Activated CD8-positive, alpha-beta T cell treated with anti-CD3 and anti-CD28 coated beads for 36 hours (primary cell): ENCODE results near the gene ADAMTS1. TPM values are rescaled to one million over a fixed set of nuclear protein-coding genes. Genes with fewer than 3 reads are reported as not detected.

Experiments used
- ATAC-seq: fragments of 200-7000 bp; cut with Tn5 transposase; one replicate; pipeline ENCODE4 v1.10.0; 2021; ENCODE audit warnings: mild to moderate bottlenecking, moderate library complexity
- CTCF ChIA-PET: fragments of 350-600 bp; sonication (Branson Sonifier 250); formaldehyde crosslinking; loops from one replicate; lab custom pipeline; 2021; ENCODE audit warnings: antibody characterized with exemption; lab: Charles Lee
- POLR2A ChIA-PET: fragments of 350-600 bp; sonication (Branson Sonifier 250); formaldehyde crosslinking; loops from one replicate; lab custom pipeline; 2021; ENCODE audit warnings: antibody characterized with exemption; lab: Charles Lee
- DNase-seq: peaks from one replicate; pipeline ENCODE4 v3.0.0-alpha.2; 2020
- H3K27ac Mint-ChIP-seq: one replicate; pipeline ENCODE4 v1.8.0; 2021; ENCODE audit warnings: mild to moderate bottlenecking, mixed read lengths
- H3K27me3 Mint-ChIP-seq: one replicate; pipeline ENCODE4 v1.8.0; 2021; ENCODE audit warnings: mixed read lengths
- H3K36me3 Mint-ChIP-seq: one replicate; pipeline ENCODE4 v1.8.0; 2021; ENCODE audit warnings: low read depth, mixed read lengths
- H3K4me1 Mint-ChIP-seq: one replicate; pipeline ENCODE4 v1.8.0; 2021; ENCODE audit warnings: low read depth, mixed read lengths
- H3K4me3 Mint-ChIP-seq: one replicate; pipeline ENCODE4 v1.8.0; 2021; ENCODE audit warnings: mild to moderate bottlenecking, moderate library complexity, mixed read lengths
- H3K9me3 Mint-ChIP-seq: one replicate; pipeline ENCODE4 v1.8.0; 2021; ENCODE audit warnings: mixed read lengths
- intact Hi-C: fragments of 100-400 bp; cut with micrococcal nuclease; formaldehyde crosslinking; loops from one replicate; pipeline ENCODE4 v1.10.0; 2022
- total RNA-seq, 2 experiments: library from RNA; stranded (reverse); gene quantifications; one replicate each; pipeline ENCODE4 v1.2.3, GENCODE V29; 2021
- TF ChIP-seq, protein P1 (sequence below): fragments of 200-600 bp; IDR thresholded peaks from one replicate; pipeline ENCODE4 v1.8.0; 2022; ENCODE audit warnings: antibody characterized with exemption, mild to moderate bottlenecking

ADAMTS1 gene
- total RNA-seq, 2 experiments from 2014 or later: 0.20 TPM; not detected in 1

DNA sequence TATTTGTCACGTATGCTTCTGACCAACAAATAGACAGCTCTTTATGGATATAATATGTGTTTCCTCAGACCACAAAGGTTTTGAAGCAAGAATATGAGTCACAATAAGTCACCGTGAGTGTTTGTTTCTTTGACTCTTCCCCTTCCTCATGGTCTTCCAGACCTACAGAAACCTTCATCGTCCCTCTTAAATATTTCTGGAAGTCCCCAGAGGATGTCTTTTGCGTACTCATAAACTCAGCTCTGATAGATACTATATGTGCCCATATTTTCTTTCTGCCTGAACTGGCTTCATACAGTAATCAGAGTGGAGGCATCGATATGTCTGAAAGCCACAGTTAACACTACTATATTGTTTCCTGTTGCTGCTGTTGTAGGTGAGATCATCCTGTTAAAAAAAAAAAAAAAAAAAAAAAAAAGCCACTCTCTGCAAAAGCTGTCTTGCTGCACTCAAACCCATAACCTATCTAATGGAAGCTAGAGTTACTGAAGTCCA lies 38.4 kb downstream of the ADAMTS1 start:
- intact Hi-C loops: no loop called here
- TF ChIP-seq, protein P1, sequence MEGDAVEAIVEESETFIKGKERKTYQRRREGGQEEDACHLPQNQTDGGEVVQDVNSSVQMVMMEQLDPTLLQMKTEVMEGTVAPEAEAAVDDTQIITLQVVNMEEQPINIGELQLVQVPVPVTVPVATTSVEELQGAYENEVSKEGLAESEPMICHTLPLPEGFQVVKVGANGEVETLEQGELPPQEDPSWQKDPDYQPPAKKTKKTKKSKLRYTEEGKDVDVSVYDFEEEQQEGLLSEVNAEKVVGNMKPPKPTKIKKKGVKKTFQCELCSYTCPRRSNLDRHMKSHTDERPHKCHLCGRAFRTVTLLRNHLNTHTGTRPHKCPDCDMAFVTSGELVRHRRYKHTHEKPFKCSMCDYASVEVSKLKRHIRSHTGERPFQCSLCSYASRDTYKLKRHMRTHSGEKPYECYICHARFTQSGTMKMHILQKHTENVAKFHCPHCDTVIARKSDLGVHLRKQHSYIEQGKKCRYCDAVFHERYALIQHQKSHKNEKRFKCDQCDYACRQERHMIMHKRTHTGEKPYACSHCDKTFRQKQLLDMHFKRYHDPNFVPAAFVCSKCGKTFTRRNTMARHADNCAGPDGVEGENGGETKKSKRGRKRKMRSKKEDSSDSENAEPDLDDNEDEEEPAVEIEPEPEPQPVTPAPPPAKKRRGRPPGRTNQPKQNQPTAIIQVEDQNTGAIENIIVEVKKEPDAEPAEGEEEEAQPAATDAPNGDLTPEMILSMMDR: no peak
- Mint-ChIP-seq H3K4me3 (no peak overlapping the region), H3K27me3 (peaks cover 4% of the 10 kb centered on the region), H3K36me3 (no peaks in the 10 kb centered on the region), H3K4me1 (no peaks in the 10 kb centered on the region), H3K9me3 (no peaks in the 10 kb centered on the region), H3K27ac (no peak overlapping the region)
- ATAC-seq (no peak), DNase-seq (no peak)
- ChIA-PET CTCF (interaction anchor here (2.2 kb wide), 1 partner anchor 9 kb away, joined by 10 read pairs; no protein-coding TSS in a partner anchor), POLR2A (no interaction called here)

DNA sequence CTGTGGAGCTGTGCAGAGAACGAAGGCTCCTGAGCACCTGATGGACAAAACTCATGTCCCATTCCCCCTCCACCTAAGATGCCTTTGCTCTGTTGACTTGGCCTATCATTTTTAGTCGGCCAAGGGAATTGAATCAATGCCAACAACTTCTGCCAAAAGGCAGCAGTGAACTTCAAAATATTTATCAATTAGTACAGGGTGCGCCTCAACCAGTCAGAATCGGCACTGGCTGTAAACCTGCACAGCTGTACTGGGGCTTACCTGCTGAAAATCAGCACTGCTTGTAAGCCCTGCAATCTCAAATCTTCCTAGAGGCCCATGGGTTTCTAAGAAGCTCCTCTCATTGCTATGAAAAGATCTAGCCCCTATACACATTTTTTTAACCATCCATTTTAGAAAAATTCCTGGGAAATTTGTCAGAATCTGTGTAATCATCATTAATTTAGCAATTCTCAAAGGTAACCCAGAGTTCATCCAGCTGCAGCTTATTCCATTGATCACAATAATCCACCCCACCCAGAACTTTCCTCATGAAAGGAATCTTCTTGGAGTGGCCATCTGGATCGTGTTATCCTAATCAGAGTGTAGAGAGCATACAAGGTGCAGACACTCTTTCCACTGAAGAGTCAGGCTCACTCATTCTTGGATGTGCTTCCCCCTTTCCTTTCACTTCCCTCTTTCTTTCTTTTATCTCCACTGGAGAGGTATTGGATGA lies 40.2 kb downstream of the ADAMTS1 start:
- DNase-seq: no peak
- Mint-ChIP-seq H3K4me3 (no peak overlapping the region), H3K36me3 (no peaks in the 10 kb centered on the region), H3K9me3 (no peaks in the 10 kb centered on the region), H3K4me1 (no peaks in the 10 kb centered on the region), H3K27ac (no peak overlapping the region), H3K27me3 (peaks cover 4% of the 10 kb centered on the region)
- no peak for ATAC-seq
- TF ChIP-seq, protein P1: no peak
- intact Hi-C loops: no loop called here
- CTCF ChIA-PET: no interaction called here
- POLR2A ChIA-PET: no interaction called here

DNA sequence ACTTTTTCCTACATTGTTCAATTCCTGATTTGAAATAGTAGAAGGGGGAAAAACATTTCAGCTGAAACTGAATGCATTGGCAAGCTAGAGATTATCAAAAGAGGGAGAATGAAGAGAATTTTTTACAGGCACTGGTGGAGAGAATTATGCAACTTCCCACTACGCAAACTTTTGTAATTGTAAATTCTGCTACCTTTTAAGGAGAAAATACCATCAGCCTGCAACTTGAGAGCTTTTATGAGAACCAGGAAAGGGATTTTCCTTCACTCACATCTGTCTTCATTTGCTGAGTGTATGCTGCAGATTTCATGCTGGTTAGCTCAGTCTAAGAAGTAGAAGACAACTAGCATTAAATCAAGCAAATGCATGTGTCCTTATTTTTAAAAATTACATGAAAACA lies 43.7 kb downstream of the ADAMTS1 start:
- CTCF ChIA-PET: no interaction called here
- Mint-ChIP-seq H3K9me3 (no peaks in the 10 kb centered on the region), H3K27ac (no peak overlapping the region), H3K4me3 (no peak overlapping the region), H3K36me3 (no peaks in the 10 kb centered on the region), H3K4me1 (no peaks in the 10 kb centered on the region), H3K27me3 (peaks cover 2% of the 10 kb centered on the region)
- ATAC-seq (no peak), DNase-seq (no peak)
- intact Hi-C loops: no loop called here
- TF ChIP-seq, protein P1: no peak
- POLR2A ChIA-PET: no interaction called here

DNA sequence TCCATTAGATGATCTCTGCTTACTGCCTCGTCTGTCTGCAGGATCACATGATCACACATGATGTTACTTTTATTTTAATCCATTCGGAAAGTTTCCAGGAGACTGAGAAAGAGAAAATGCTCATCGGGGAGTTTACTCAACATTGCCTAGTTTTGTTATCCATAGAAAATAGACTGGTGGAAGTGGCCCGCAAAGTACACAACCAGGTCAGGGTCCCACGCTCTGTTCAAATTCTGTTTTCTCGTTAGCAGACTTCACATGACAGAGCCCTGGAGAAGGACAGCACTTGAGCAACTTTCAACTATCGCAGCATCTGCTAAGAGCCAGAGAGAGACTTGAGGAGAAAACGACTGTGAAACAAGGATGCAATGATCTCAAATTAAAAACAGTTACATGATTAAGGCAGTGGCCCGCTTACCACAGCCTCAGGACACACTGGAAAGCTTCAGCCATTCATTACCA lies 44.2 kb downstream of the ADAMTS1 start:
- H3K36me3 Mint-ChIP-seq: no peaks in the 10 kb centered on the region
- H3K27me3 Mint-ChIP-seq: peaks cover 2% of the 10 kb centered on the region
- no peaks in the 10 kb centered on the region for H3K9me3 Mint-ChIP-seq
- DNase-seq (no peak), ATAC-seq (no peak)
- POLR2A ChIA-PET: no interaction called here
- no peaks in the 10 kb centered on the region for H3K4me1 Mint-ChIP-seq
- TF ChIP-seq, protein P1: no peak
- CTCF ChIA-PET: no interaction called here
- intact Hi-C loops: no loop called here
- no peak overlapping the region for H3K27ac Mint-ChIP-seq
- no peak overlapping the region for H3K4me3 Mint-ChIP-seq

DNA sequence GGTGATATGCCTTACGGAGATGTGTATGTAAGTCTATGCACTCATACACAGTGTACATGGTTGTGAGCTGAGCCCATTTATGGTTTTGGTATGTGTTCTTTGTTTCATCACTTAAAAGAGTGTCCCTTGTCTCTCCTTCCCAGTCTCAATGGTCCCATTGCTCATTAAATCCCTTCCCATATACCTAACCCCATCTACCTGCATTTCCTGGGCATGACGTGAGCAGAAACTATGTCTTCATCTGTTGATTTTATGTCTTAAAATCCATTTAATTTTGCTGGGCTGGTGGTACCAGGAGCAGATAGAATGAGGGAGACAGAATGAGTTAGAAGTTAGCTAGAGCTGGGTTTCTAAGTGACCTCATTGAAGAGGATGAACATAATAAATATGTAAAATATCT lies 44.8 kb downstream of the ADAMTS1 start:
- ATAC-seq (no peak), DNase-seq (no peak)
- no peak overlapping the region for H3K27ac Mint-ChIP-seq
- no peak overlapping the region for H3K4me3 Mint-ChIP-seq
- no peaks in the 10 kb centered on the region for H3K4me1 Mint-ChIP-seq
- CTCF ChIA-PET: no interaction called here
- no peaks in the 10 kb centered on the region for H3K36me3 Mint-ChIP-seq
- no peaks in the 10 kb centered on the region for H3K9me3 Mint-ChIP-seq
- intact Hi-C loops: no loop called here
- POLR2A ChIA-PET: no interaction called here
- TF ChIP-seq, protein P1: no peak
- peaks cover 2% of the 10 kb centered on the region for H3K27me3 Mint-ChIP-seq
